ENCODE measurements around the gene AIP. TPM values are rescaled to one million over a fixed set of nuclear protein-coding genes. Genes with fewer than 3 reads are reported as not detected.
A peak's percentile ranks its signal among the peaks of the same experiment; 100 is the strongest.

AIP gene
- total RNA-seq, 4 donors from 2014 or later = 65.4 to 87.5 (median 78.1) TPM

DNA sequence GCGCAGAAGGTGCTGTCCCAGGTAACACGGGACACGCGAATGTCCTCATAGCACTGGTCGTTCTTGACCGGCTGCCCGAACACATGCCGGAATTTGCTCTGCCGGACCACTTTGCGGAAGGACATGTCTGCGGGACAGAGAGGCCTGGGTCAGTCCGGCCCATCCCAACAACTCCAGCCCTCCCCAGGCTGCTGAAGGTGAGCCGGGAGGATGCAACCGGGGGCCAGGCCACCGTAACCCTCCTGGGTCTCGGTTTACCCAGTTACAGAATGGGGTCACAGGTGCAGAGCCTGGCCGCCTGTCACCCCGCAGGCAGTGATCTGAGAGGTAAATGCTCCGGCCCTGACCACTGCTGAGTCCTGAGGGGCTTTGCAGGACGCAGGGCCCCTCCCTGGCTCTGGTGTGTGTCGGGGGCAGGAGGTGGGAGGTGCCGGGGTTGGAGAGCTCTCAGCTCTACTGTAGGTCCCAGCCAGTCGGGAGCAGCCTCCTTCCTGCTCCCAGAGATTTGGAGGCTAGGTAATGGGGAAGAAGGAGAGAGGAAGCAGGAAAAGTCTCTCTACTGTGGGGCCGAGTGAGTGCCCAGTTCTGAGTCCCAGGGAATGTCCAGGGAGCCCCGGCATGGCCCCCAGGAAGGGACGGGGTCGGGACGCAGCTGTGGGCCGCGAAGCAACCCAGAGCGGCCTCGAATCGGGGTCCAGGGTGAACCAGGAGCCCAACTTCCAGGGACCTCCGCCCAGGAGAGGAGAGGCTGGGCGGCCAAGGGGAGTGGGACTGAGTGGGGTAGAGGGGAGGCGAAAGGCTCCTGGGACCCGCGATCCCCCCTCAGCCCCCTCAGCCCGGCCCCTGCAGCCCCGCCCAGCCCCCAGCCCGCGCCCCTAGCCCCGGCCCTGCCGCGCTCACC is 40.1 kb upstream of the AIP start:
- no peak for TF ChIP-seq POLR2A (IDR thresholded peaks at IDR 0.05)
- TF ChIP-seq EP300 (IDR thresholded peaks at IDR 0.05) = no peak
- TF ChIP-seq, protein P1, sequence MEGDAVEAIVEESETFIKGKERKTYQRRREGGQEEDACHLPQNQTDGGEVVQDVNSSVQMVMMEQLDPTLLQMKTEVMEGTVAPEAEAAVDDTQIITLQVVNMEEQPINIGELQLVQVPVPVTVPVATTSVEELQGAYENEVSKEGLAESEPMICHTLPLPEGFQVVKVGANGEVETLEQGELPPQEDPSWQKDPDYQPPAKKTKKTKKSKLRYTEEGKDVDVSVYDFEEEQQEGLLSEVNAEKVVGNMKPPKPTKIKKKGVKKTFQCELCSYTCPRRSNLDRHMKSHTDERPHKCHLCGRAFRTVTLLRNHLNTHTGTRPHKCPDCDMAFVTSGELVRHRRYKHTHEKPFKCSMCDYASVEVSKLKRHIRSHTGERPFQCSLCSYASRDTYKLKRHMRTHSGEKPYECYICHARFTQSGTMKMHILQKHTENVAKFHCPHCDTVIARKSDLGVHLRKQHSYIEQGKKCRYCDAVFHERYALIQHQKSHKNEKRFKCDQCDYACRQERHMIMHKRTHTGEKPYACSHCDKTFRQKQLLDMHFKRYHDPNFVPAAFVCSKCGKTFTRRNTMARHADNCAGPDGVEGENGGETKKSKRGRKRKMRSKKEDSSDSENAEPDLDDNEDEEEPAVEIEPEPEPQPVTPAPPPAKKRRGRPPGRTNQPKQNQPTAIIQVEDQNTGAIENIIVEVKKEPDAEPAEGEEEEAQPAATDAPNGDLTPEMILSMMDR (IDR thresholded peaks at IDR 0.05) = no peak
- no peak for TF ChIP-seq POLR2AphosphoS5 (IDR thresholded peaks at IDR 0.05)
- peaks cover 0 to 55% (median 15%) of the 10 kb centered on the region in 3 donors for H3K4me1 ChIP-seq
- peaks cover 0 to 46% of the 10 kb centered on the region in 2 donors for H3K36me3 ChIP-seq
- no peaks in the 10 kb centered on the region for H3K27me3 ChIP-seq
- peak overlapping the region; percentile 82 to 99 (median 96) for H3K27ac ChIP-seq
- peak overlapping the region; percentile 75 to 92 for H3K4me3 ChIP-seq
- ATAC-seq = peak; percentile 16
- H3K9me3 ChIP-seq = no peaks in the 10 kb centered on the region
- WGBS, 2 donors (ENCODE audit: low coverage in 1 of 2) = 10% methylated on average over 2 of the region's 45 CpGs; no CpG with 5 or more reads in 1 of the 2 donors

DNA sequence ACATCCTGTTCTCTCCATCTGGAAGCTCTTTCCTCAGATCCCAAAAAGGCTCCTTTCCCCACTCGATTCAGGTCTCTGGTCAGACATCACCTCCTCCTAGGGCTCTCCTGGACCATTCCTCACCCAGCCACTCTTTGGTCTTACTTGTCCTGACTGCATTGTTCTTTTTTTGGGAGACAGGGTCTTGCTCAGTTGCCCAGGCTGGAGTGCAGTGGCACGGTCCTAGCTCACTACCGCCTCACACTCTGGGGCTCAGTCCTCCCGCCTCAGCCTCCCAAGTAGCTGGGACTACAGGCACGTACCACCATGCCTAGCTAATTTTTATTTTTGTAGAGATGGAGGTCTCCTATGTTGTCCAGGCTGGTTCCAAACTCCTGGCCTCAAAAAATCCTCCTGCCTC is 37.3 kb upstream of the AIP start:
- no peaks in the 10 kb centered on the region for H3K9me3 ChIP-seq
- TF ChIP-seq, protein P1 (IDR thresholded peaks at IDR 0.05) = no peak
- TF ChIP-seq POLR2A (IDR thresholded peaks at IDR 0.05) (no peak), EP300 (IDR thresholded peaks at IDR 0.05) (no peak), POLR2AphosphoS5 (IDR thresholded peaks at IDR 0.05) (no peak)
- H3K27me3 ChIP-seq = no peaks in the 10 kb centered on the region
- H3K36me3 ChIP-seq = peaks cover 0 to 20% of the 10 kb centered on the region in 2 donors
- peaks cover 0 to 37% (median 10%) of the 10 kb centered on the region in 3 donors for H3K4me1 ChIP-seq
- no peak for ATAC-seq
- 43 to 83% methylated on average over 1 to 2 of the region's 5 CpGs for WGBS, 2 donors (ENCODE audit: low coverage in 1 of 2)
- H3K27ac ChIP-seq = no peak overlapping the region
- no peak overlapping the region for H3K4me3 ChIP-seq

DNA sequence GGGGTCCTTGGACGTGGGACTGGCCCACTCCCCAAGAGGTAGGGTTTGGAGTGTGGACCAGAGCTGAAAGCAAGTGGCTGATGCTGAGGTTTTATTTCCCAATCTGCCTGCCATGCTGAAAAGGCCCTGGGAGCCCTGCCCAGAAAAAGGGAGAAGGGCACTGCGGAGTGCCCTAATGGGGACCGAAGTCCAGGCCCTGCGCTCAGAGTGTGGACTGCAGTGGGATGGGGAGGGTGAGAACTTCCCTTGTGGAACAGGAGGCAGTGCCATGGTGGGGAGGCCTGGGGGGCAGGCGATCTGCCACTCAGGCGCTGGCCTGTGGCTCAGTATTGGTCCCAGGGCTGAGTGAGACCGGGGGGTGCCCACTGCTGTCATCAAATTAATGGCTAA is 34.6 kb upstream of the AIP start:
- 67 to 81% methylated on average over 1 to 6 of the region's 7 CpGs for WGBS, 2 donors (ENCODE audit: low coverage in 1 of 2)
- TF ChIP-seq POLR2AphosphoS5 (IDR thresholded peaks at IDR 0.05) (no peak), POLR2A (IDR thresholded peaks at IDR 0.05) (no peak), EP300 (IDR thresholded peaks at IDR 0.05) (no peak)
- TF ChIP-seq, protein P1 (IDR thresholded peaks at IDR 0.05) = no peak
- H3K4me3 ChIP-seq = no peak overlapping the region

DNA sequence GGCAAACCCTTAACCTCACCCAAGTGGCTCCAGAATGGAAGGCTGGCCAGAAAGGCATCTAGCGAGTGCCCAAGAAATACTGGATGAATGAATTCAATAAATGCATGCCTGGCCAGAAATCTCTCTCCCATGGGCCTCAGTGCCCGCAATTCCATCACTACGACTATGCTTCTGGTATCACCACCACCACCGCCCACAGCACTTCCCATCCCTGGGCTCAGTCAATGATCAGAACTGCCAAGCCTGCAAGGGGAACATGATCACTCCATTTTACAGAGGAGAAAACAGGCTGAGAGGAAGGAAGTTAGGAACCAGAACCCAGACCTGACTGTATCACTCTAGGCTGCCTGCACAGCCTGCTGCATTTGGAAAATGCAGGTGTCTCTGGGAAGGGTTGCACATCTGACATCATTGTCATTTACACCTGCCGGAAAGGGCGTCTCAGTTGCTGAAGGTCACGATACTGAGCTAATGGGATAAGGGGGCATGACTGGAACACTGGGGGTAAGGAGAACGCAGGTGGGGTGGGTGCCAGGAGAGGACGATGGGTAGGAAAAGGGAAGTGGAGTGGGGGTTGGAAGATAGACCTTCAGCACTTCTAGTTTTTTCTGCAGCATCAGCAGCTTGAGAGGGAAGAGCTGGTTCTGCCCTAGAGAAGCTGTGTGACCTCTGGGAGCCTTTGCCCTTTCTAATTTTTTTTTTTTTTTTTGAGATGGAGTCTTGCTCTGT is 33.5 kb upstream of the AIP start:
- H3K27ac ChIP-seq = no peak overlapping the region
- peaks cover 0 to 8% (median 2%) of the 10 kb centered on the region in 3 donors for H3K4me1 ChIP-seq
- no peaks in the 10 kb centered on the region for H3K9me3 ChIP-seq
- H3K27me3 ChIP-seq = no peaks in the 10 kb centered on the region
- H3K36me3 ChIP-seq = no peaks in the 10 kb centered on the region
- 64 to 77% methylated on average over 7 to 8 of the region's 9 CpGs for WGBS, 2 donors (ENCODE audit: low coverage in 1 of 2)
- TF ChIP-seq EP300 (IDR thresholded peaks at IDR 0.05) = no peak
- TF ChIP-seq POLR2AphosphoS5 (IDR thresholded peaks at IDR 0.05) = no peak
- no peak for TF ChIP-seq POLR2A (IDR thresholded peaks at IDR 0.05)
- TF ChIP-seq, protein P1 (IDR thresholded peaks at IDR 0.05) = no peak
- peak; percentile 34 for ATAC-seq
- no peak overlapping the region for H3K4me3 ChIP-seq

More for the DNA sequence above, 34.6 kb upstream of the AIP start:
- Histone ChIP-seq H3K9me3 (no peaks in the 10 kb centered on the region), H3K36me3 (no peaks in the 10 kb centered on the region), H3K27me3 (no peaks in the 10 kb centered on the region), H3K27ac (no peak overlapping the region), H3K4me1 (peaks cover 0 to 12% (median 6%) of the 10 kb centered on the region in 3 donors)
- ATAC-seq = no peak
